AG09319 (cell line): ENCODE data around the gene MIAT.
A peak's percentile ranks its signal among the peaks of the same experiment; 100 is the strongest.

Experiments used
- DNase-seq: peaks from one replicate; pipeline ENCODE4 v3.0.0-alpha.2; 2010; ENCODE audit warnings: low read depth; ENCODE audit errors: extremely low read depth
- TF ChIP-seq, protein P1 (sequence below): IDR thresholded peaks from 2 replicates; pipeline ENCODE4 v1.5.1; 2011; ENCODE audit warnings: low read depth, mild to moderate bottlenecking, inconsistent platforms, low read length, moderate library complexity

The MIAT gene

DNA sequence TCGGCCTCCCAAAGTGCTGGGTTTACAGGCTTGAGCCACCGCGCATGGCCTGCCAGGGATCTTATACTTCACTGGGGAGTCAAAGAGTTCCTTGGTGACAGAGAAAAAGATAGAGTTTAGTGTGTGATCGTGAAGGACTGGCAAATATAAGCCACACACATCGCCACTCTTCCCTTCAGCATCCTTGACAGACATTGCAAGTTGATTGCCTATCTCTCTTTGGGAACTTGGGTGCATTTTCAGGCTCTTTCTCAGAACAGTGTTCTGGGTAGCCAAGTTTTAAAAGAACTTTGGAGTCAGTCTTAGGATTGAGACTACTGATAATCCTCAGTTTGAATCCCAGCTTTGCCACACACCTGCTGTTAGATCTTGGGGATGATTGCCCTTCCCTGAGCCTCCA lies 19.8 kb downstream of the MIAT start:
- DNase-seq: no peak
- TF ChIP-seq, protein P1, sequence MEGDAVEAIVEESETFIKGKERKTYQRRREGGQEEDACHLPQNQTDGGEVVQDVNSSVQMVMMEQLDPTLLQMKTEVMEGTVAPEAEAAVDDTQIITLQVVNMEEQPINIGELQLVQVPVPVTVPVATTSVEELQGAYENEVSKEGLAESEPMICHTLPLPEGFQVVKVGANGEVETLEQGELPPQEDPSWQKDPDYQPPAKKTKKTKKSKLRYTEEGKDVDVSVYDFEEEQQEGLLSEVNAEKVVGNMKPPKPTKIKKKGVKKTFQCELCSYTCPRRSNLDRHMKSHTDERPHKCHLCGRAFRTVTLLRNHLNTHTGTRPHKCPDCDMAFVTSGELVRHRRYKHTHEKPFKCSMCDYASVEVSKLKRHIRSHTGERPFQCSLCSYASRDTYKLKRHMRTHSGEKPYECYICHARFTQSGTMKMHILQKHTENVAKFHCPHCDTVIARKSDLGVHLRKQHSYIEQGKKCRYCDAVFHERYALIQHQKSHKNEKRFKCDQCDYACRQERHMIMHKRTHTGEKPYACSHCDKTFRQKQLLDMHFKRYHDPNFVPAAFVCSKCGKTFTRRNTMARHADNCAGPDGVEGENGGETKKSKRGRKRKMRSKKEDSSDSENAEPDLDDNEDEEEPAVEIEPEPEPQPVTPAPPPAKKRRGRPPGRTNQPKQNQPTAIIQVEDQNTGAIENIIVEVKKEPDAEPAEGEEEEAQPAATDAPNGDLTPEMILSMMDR: no peak

DNA sequence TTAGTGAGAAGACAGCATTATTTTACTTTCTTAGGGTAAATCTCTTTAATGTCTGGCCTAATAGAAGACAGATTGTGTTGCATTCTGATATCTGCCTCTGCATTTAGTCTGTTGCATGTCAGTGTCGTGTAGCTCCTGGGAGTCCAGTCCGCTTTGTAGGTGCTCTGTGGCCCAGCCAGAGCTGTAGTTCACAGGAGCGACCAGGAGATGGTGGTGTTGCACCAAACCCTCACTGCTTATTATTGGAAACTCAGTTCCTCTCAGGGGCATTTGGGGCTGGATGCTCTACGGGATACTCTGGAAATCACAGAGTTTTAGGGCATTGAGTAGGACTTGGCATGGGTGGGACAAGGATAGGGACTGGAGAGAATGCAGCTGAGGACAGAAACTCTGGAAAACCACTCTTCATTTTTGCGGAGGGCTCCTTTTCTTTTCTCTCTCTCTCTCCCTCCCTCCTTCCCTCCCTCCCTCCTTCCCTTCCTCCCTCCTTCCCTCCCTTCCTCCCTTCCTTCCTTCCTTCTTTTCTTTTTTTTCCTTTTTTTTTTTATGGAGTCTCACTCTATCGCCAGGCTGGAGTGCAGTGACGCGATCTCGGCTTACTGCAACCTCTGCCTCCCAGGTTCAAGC lies 21.7 kb downstream of the MIAT start:
- TF ChIP-seq, protein P1: peak; percentile 96
- DNase-seq: peak; percentile 43

DNA sequence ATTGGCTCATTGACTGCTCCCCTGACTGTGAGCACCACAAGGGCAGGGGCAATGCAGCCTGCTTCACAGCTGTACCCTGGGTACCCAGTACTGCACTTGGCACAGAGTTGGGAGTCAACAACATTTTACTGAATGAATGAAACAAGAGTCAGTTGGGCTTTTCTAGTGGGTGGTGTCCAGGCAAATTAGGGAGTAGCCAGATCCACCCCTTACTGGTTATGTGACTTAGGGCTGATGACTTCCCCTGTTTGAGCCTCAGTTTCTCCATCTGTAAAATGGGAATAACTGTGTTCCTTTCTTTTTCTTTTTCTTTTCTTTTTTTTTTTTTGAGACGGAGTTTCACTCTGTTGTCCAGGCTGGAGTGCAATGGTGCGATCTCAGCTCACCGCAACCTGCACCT lies 23.1 kb downstream of the MIAT start:
- DNase-seq: no peak
- TF ChIP-seq, protein P1: no peak

DNA sequence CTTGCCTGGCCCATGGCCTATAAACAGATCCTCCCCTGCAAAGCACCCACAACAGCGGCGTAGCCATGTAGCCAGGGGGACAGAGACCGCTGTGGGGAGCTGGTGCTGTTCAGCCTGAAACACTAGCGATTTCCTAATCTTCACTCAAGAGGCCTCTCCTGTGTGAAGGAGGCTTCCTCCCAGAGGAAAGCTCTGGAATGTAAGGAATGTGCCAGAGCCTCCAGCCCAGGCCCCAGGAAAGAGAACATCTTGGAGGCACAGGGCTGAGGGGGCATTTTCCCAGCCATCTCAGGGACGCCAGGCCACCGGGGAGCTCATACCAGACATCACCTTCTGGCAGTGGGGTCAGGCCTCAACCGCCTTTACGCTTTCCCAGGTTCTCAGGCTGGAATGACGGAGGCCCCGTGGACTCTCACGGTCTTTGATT lies 24.0 kb downstream of the MIAT start:
- DNase-seq: no peak
- TF ChIP-seq, protein P1: no peak; the same call in 1 of the 2 replicates

DNA sequence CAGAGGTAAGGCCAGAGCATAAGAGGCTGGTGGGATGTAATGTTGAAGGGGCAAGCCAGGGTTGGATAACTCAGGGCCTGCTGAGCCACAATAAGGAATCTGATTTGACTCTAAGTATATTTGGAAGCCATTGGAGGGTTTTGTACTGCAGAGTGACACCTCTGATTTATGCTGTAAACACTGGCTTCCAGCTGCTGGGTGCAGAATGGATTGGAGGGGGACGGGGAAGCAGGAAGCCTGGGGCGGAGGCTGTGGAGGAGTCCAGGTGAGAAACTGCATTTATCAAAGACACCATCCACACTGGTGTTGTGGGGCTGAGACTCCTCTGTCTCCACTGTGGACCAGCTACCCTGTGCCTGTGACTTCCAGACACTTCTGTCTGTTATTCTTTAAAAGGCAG lies 26.8 kb downstream of the MIAT start:
- TF ChIP-seq, protein P1: no peak

DNA sequence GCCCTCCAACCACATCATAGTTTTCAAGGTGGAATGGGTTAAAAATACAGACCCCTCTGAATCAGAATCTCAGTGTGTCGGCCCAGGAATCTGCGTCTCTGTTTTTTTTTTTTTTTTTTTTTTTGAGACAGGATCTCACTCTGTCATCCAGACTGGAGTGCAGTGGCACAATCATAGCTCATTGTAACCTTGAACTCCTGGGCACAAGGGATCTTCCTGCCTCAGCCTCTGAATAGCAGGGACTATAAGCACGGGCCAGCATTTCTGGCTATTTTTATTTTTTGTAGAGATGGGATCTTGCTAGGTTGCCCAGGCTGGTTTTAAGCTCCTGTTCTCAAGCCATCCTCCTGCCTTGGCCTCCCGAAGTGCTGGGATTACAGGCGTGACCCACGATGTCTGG lies 28.2 kb downstream of the MIAT start:
- no peak for DNase-seq
- TF ChIP-seq, protein P1: no peak

More for the DNA sequence above, 26.8 kb downstream of the MIAT start:
- DNase-seq: no peak

DNA sequence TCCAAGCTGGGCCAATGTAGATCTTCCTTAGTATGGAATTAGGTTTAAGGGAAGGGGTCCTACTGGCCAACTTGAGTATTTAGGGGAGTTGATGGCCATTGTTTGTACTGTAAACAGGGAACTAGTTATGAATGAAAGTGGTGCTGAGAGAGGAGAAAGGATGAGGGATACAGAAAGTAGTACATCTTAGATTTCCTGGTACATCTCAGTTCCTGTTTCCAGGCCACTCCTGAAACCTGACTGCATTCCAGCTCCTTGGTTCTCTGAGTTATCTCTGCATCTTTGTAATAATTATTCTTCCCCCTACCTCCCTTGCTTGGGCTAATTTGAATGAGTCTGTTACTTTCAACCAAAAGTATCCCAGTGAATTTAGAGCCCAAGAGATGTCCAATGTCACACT lies 30.1 kb downstream of the MIAT start:
- TF ChIP-seq, protein P1: no peak
- no peak for DNase-seq
